WTC11 (cell line): ENCODE results near the gene GNL2.

Experiments used
- CREM ChIP-seq: sonication (generic); formaldehyde crosslinking; IDR thresholded peaks from 2 replicates; pipeline ENCODE4 v1.8.1; 2022; ENCODE audit warnings: mild to moderate bottlenecking, missing genetic modification reagents, moderate library complexity
- ETV6 ChIP-seq: sonication (generic); formaldehyde crosslinking; IDR thresholded peaks from 2 replicates; pipeline ENCODE4 v1.8.1; 2022; ENCODE audit warnings: mild to moderate bottlenecking, missing genetic modification reagents
- TCF7 ChIP-seq: sonication (generic); formaldehyde crosslinking; IDR thresholded peaks from 2 replicates; pipeline ENCODE4 v1.8.0; 2022; ENCODE audit warnings: mild to moderate bottlenecking, low read depth, missing genetic modification reagents, moderate library complexity
- TP53 ChIP-seq: sonication (generic); formaldehyde crosslinking; IDR thresholded peaks from 2 replicates; pipeline ENCODE4 v1.8.1; 2023; ENCODE audit warnings: mild to moderate bottlenecking, missing genetic modification reagents
- TF ChIP-seq, protein P1 (sequence below): sonication (generic); formaldehyde crosslinking; IDR thresholded peaks from 2 replicates; pipeline ENCODE4 v1.8.0; 2022; ENCODE audit warnings: mild to moderate bottlenecking, missing genetic modification reagents
- TF ChIP-seq, protein P2 (sequence below): fragments of 200-600 bp; IDR thresholded peaks from 2 replicates; pipeline ENCODE4 v1.8.0; 2022; ENCODE audit warnings: antibody characterized with exemption

DNA sequence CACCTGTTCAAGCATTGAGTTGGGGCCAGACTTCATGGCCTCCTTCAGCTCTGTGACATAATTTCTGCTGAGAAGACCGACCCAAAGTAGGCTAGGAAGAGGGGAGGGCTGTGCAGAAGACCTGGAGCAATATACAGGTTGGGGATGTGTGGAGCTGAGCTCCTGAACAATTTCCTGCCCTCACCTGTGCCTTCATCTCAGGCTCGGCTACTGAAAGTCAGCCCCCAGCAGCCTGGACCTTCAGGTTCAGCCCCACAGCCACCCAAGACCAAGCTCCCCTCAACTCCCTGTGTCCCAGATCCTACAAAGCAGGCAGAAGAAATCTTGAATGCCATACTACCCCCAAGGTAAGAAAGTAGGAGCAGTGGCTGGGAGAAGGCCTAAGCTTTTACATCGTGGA, 38.3 kb downstream of the GNL2 start:
- TF ChIP-seq ETV6 (CRISPR knock-in tag) (no peak), TCF7 (CRISPR knock-in tag) (no peak), TP53 (CRISPR knock-in tag) (no peak), CREM (CRISPR knock-in tag) (no peak)
- TF ChIP-seq, protein P1, sequence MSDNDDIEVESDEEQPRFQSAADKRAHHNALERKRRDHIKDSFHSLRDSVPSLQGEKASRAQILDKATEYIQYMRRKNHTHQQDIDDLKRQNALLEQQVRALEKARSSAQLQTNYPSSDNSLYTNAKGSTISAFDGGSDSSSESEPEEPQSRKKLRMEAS (CRISPR knock-in tag): no peak
- TF ChIP-seq, protein P2, sequence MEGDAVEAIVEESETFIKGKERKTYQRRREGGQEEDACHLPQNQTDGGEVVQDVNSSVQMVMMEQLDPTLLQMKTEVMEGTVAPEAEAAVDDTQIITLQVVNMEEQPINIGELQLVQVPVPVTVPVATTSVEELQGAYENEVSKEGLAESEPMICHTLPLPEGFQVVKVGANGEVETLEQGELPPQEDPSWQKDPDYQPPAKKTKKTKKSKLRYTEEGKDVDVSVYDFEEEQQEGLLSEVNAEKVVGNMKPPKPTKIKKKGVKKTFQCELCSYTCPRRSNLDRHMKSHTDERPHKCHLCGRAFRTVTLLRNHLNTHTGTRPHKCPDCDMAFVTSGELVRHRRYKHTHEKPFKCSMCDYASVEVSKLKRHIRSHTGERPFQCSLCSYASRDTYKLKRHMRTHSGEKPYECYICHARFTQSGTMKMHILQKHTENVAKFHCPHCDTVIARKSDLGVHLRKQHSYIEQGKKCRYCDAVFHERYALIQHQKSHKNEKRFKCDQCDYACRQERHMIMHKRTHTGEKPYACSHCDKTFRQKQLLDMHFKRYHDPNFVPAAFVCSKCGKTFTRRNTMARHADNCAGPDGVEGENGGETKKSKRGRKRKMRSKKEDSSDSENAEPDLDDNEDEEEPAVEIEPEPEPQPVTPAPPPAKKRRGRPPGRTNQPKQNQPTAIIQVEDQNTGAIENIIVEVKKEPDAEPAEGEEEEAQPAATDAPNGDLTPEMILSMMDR: no peak
